Ovary (tissue), 9 donors: ENCODE measurements around the gene SLC7A7. TPM values are rescaled to one million over a fixed set of nuclear protein-coding genes. Genes with fewer than 3 reads are reported as not detected.

Experiments used
- DNase-seq, 5 donors: peaks; one replicate each; pipeline ENCODE4 v3.0.0-alpha.2; 2019 to 2020
- H3K27ac ChIP-seq, 2 donors: fragments of 200-600 bp; one replicate each; pipeline versions ENCODE4 v1.5.1 to v1.8.0; 2019 to 2022
- H3K27me3 ChIP-seq: fragments of 200-600 bp; one replicate; pipeline ENCODE4 v1.8.0; 2022
- H3K36me3 ChIP-seq: fragments of 200-600 bp; sonication (generic); one replicate; pipeline ENCODE4 v1.5.1; 2019
- H3K4me1 ChIP-seq: one replicate; pipeline ENCODE4 v1.8.1; 2013; ENCODE audit warnings: mild to moderate bottlenecking, moderate library complexity; ENCODE audit not compliant: insufficient read depth
- H3K4me3 ChIP-seq: fragments of 200-600 bp; sonication (generic); one replicate; pipeline ENCODE4 v1.5.1; 2017
- H3K9me3 ChIP-seq, 2 donors: fragments of 200-600 bp in 1 of 2; sonication (generic) in 1 of 2; one replicate each; pipeline versions ENCODE4 v1.5.1 to v1.8.1; 2013 to 2019; ENCODE audit warnings: mild to moderate bottlenecking in 1 of 2, moderate library complexity in 1 of 2
- CTCF ChIP-seq, 3 donors: fragments of 450-650 bp in 2 of 3; fragments of 200-600 bp in 1 of 3; IDR thresholded peaks; one replicate each; pipeline versions ENCODE4 v1.5.1 to v1.8.0; 2016 to 2022; ENCODE audit warnings: antibody characterized with exemption in 3 of 3, mild to moderate bottlenecking in 1 of 3
- EP300 ChIP-seq: sonication (generic); formaldehyde crosslinking; IDR thresholded peaks from one replicate; pipeline ENCODE4 v1.6.1; 2017; ENCODE audit warnings: antibody characterized with exemption
- POLR2A ChIP-seq: fragments of 450-650 bp; IDR thresholded peaks from one replicate; pipeline ENCODE4 v1.6.1; 2017; ENCODE audit warnings: antibody characterized with exemption, mild to moderate bottlenecking, moderate library complexity
- WGBS, 3 donors: extraction: QIAGEN DNeasy Blood & Tissue Kit in 1 of 3; methylation state at CpG; one replicate each; pipeline versions ENCODE4 v1.1.5 to v1.1.7; 2013 to 2017; 5-methylcytosine and 5-hydroxymethylcytosine counted together
- intact Hi-C, 4 donors: fragments of 100-400 bp; cut with DNase I; formaldehyde crosslinking; loops; one replicate each; pipeline versions ENCODE4 v1.11.0 to v1.15.1; 2022 to 2023
- polyA plus RNA-seq, 2 donors: library from polyadenylated mRNA; stranded (reverse); fragments of 200-250 nt in 1 of 2; fragments of 350-450 nt in 1 of 2; fragmentation: Illumina TruSeq in 1 of 2; extraction: RNeasy Lipid Tissue Mini Kit (QIAGEN cat#74804) in 1 of 2; gene quantifications; one replicate each; pipeline ENCODE4 v1.2.3, GENCODE V29; 2013 to 2014
- total RNA-seq, 7 donors: library from RNA; depleted of rRNA in 2 of 7; stranded (reverse); fragments of >200 nt in 2 of 7; fragmentation: NEBNext Ultra II Directional in 3 of 7; extraction: Animal tissue kit (Norgen Biotek cat#: 25700) in 3 of 7; gene quantifications; one replicate each; pipeline versions ENCODE4 v1.1.0 to v1.2.4, GENCODE V29; 2016 to 2023
- donor health status: DM: no; HTN: no; CAD: no; lungs with moderate emphysema.
- donor health status: DM: no; HTN: no; CAD: no.
- donor health status: Bipolar disorder and iron deficiency.
- donor health status: DM: yes; HTN: yes; CAD: no.
- donor health status: DM: no; HTN: no; CAD: no.
- donor health status: DM: yes; HTN: yes; CAD: no.

SLC7A7 gene
- total and polyA plus RNA-seq, 9 donors: 0.91 to 25.0 (median 5.1) TPM

GRCh38 chr14:22819151-22819988, 4.1 kb upstream of the SLC7A7 start:
- no peak overlapping the region for H3K4me3 ChIP-seq
- no peak overlapping the region for H3K27ac ChIP-seq
- intact Hi-C loops: no loop called here
- no peaks in the 10 kb centered on the region for H3K36me3 ChIP-seq
- H3K9me3 ChIP-seq: no peaks in the 10 kb centered on the region
- WGBS, 3 donors: 20 to 30% (median 23%) methylated on average over 10 of the region's 10 CpGs
- no peak for DNase-seq
- peaks cover 4% of the 10 kb centered on the region for H3K4me1 ChIP-seq
- TF ChIP-seq EP300 (no peak), CTCF (IDR thresholded peaks at IDR 0.05) (no peak), POLR2A (no peak)
- no peaks in the 10 kb centered on the region for H3K27me3 ChIP-seq

GRCh38 chr14:22814373-22814772, 862 bp downstream of the SLC7A7 start:
- no peak for TF ChIP-seq POLR2A
- TF ChIP-seq CTCF (IDR thresholded peaks at IDR 0.05): no peak
- TF ChIP-seq EP300: no peak
- 54 to 67% (median 61%) methylated on average over 7 of the region's 7 CpGs for WGBS, 3 donors
- Histone ChIP-seq H3K36me3 (no peaks in the 10 kb centered on the region), H3K9me3 (no peaks in the 10 kb centered on the region), H3K4me1 (peaks cover under 1% of the 10 kb centered on the region), H3K27ac (no peak overlapping the region), H3K27me3 (no peaks in the 10 kb centered on the region), H3K4me3 (no peak overlapping the region)
- no peak for DNase-seq
- intact Hi-C loops: no loop called here

GRCh38 chr14:22813145-22813544, 2.1 kb downstream of the SLC7A7 start:
- H3K27ac ChIP-seq: no peak overlapping the region
- DNase-seq: no peak
- H3K4me3 ChIP-seq: no peak overlapping the region
- TF ChIP-seq EP300 (no peak), CTCF (IDR thresholded peaks at IDR 0.05) (no peak), POLR2A (no peak)
- H3K4me1 ChIP-seq: no peaks in the 10 kb centered on the region
- no peaks in the 10 kb centered on the region for H3K9me3 ChIP-seq
- no peaks in the 10 kb centered on the region for H3K27me3 ChIP-seq
- WGBS, 3 donors: 71 to 81% (median 78%) methylated on average over 9 of the region's 9 CpGs
- intact Hi-C loops: no loop called here
- no peaks in the 10 kb centered on the region for H3K36me3 ChIP-seq

- no peaks in the 10 kb centered on the region for H3K4me1 ChIP-seq
- TF ChIP-seq EP300: no peak
- no peak for TF ChIP-seq CTCF (IDR thresholded peaks at IDR 0.05)
- no peak for TF ChIP-seq POLR2A
- no peak overlapping the region for H3K27ac ChIP-seq
- H3K4me3 ChIP-seq: no peak overlapping the region
- H3K27me3 ChIP-seq: no peaks in the 10 kb centered on the region
- H3K9me3 ChIP-seq: no peaks in the 10 kb centered on the region
- H3K36me3 ChIP-seq: no peaks in the 10 kb centered on the region
- intact Hi-C loops: no loop called here
- WGBS, 3 donors: 82 to 91% (median 86%) methylated on average over 4 of the region's 4 CpGs
- no peak for DNase-seq
These were observed 2.5 kb downstream of the SLC7A7 start for GRCh38 chr14:22812744-22813143.
